ENCODE results near the gene CCDC92.

DNA sequence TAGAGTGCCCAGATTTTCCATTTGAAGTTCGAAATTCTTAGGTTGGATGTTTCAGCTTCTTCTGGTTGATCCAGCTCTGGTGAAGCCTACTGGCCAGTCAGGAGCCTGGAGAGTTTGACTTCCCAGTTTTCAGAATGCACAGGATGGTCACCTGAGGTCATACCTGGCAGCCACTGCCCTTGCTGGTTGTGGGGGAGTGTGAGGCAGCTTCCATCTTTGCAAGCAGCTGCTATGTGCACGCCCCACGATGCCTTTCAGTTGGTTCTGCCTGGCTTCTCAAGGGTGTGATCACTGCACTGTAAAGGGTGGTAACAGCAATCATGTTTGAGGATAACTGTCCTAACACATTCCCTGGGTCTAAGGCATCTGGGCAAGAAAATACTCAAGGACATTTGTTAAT is 15.4 kb downstream of the CCDC92 start:
- TF ChIP-seq, protein P1, sequence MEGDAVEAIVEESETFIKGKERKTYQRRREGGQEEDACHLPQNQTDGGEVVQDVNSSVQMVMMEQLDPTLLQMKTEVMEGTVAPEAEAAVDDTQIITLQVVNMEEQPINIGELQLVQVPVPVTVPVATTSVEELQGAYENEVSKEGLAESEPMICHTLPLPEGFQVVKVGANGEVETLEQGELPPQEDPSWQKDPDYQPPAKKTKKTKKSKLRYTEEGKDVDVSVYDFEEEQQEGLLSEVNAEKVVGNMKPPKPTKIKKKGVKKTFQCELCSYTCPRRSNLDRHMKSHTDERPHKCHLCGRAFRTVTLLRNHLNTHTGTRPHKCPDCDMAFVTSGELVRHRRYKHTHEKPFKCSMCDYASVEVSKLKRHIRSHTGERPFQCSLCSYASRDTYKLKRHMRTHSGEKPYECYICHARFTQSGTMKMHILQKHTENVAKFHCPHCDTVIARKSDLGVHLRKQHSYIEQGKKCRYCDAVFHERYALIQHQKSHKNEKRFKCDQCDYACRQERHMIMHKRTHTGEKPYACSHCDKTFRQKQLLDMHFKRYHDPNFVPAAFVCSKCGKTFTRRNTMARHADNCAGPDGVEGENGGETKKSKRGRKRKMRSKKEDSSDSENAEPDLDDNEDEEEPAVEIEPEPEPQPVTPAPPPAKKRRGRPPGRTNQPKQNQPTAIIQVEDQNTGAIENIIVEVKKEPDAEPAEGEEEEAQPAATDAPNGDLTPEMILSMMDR (IDR thresholded peaks at IDR 0.05; ENCODE audit: poor library complexity, severe bottlenecking) = no peak
- TF ChIP-seq MXI1 (conservative IDR thresholded peaks at IDR 0.05; ENCODE audit: poor library complexity, severe bottlenecking) = no peak
- TF ChIP-seq RAD21 (conservative IDR thresholded peaks at IDR 0.05) = no peak
- TF ChIP-seq TAF1 (IDR thresholded peaks at IDR 0.05; ENCODE audit: low read depth) = no peak
